Activated CD8-positive, alpha-beta memory T cell treated with anti-CD3 and anti-CD28 coated beads, Interleukin-2, amount 10 ng/mL, durations not matched to agents 7 days and 5 days (primary cell): ENCODE measurements around the gene CUX1. TPM values are rescaled to one million over a fixed set of nuclear protein-coding genes. Genes with fewer than 3 reads are reported as not detected.

Experiments used
- ATAC-seq: fragments of 150-1000 bp; cut with Tn5 transposase; one replicate; pipeline ENCODE4 v1.10.0; 2021; ENCODE audit warnings: moderate library complexity
- CTCF ChIA-PET: fragments of 350-600 bp; sonication (Branson Sonifier 250); formaldehyde crosslinking; loops from one replicate; lab custom pipeline; 2021; ENCODE audit warnings: antibody characterized with exemption; lab: Charles Lee
- DNase-seq: peaks from one replicate; pipeline ENCODE4 v3.0.0-alpha.2; 2020
- H3K27ac Mint-ChIP-seq: one replicate; pipeline ENCODE4 v1.8.0; 2021; ENCODE audit warnings: mild to moderate bottlenecking, mixed read lengths
- H3K27me3 Mint-ChIP-seq: one replicate; pipeline ENCODE4 v1.8.0; 2021; ENCODE audit warnings: mixed read lengths
- H3K36me3 Mint-ChIP-seq: one replicate; pipeline ENCODE4 v1.8.0; 2021; ENCODE audit warnings: mild to moderate bottlenecking, mixed read lengths
- H3K4me1 Mint-ChIP-seq: one replicate; pipeline ENCODE4 v1.8.0; 2021; ENCODE audit warnings: mixed read lengths
- H3K4me3 Mint-ChIP-seq: one replicate; pipeline ENCODE4 v1.8.0; 2021; ENCODE audit warnings: mild to moderate bottlenecking, moderate library complexity, mixed read lengths
- H3K9me3 Mint-ChIP-seq: one replicate; pipeline ENCODE4 v1.8.0; 2022; ENCODE audit warnings: low read depth, mixed read lengths
- total RNA-seq, 2 experiments: library from RNA; stranded (reverse); gene quantifications; one replicate each; pipeline ENCODE4 v1.2.3, GENCODE V29; 2021

Gene CUX1
- total RNA-seq, 2 experiments from 2014 or later, result 24.0 to 28.7 TPM

DNA sequence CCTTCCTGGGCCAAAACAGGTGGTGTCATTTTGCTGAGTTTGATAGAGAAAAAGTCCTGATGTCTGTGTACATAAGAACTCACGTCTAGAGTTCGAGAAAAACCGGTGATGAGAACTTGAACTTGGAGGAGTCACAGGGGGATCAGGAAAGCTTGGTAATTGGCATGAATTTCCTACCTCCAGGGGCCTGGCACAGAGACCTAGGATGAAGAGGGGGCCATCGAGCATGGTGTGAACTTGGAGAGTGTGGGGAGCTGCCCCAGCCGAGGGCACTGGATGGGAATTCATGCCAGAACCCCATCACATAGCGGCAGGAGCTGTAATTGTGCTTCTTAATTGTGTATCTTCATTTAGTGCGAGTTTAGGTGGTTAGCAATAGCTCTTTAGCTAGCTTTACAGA is 82.2 kb downstream of the CUX1 start:
- H3K36me3 Mint-ChIP-seq, result no peaks in the 10 kb centered on the region
- no peaks in the 10 kb centered on the region for H3K27me3 Mint-ChIP-seq
- DNase-seq, result no peak
- CTCF ChIA-PET, result no interaction called here
- H3K27ac Mint-ChIP-seq, result no peak overlapping the region
- no peak for ATAC-seq
- H3K4me1 Mint-ChIP-seq, result peaks cover 1% of the 10 kb centered on the region
- H3K9me3 Mint-ChIP-seq, result no peaks in the 10 kb centered on the region
- no peak overlapping the region for H3K4me3 Mint-ChIP-seq

GRCh38 chr7:101900103-101900502 is 82.7 kb downstream of the CUX1 start:
- no peaks in the 10 kb centered on the region for H3K9me3 Mint-ChIP-seq
- H3K4me3 Mint-ChIP-seq, result no peak overlapping the region
- H3K4me1 Mint-ChIP-seq, result peaks cover 1% of the 10 kb centered on the region
- no peaks in the 10 kb centered on the region for H3K36me3 Mint-ChIP-seq
- DNase-seq, result no peak
- CTCF ChIA-PET, result no interaction called here
- ATAC-seq, result no peak
- H3K27me3 Mint-ChIP-seq, result no peaks in the 10 kb centered on the region
- no peak overlapping the region for H3K27ac Mint-ChIP-seq

DNA sequence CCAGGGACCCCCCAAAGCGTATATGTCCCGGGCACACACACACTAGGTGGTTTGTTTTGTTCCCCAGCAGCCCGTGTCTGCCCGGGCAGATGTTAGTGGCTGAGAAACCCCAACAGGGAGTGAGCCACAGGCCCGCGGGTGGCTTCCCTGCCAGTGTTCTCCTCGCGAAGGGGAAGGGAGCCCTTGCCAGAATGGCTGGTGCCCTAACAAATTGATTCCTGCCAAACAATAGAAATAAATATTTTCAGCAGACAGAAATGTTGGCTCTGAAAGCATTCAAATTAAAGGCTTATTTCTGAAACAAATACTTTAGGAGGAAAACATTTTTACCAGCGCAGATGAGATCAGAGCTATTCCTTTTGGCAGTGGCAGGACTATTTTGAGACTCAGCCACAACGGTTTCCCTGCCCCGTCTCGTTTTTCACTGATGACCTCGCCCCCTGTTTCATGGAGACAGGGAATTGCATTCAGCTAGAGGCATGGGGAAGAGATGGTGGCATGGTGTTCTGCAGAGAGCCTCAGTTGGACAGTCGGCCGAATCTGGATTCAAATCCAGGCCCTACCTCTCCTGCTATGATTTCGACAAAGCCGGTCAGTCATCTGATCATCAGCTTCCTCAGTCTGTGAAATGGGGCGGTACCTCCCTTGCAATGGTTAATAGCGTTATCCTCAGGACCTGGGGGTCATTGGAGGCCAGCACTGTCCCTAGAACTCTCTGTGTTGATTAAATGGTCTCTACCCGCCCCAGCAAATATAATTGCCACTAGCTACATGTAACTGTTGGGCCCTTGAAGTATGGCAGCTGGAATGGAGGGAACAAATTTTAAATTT is 84.5 kb downstream of the CUX1 start:
- Mint-ChIP-seq H3K4me3 (no peak overlapping the region), H3K9me3 (no peaks in the 10 kb centered on the region), H3K4me1 (peaks cover 1% of the 10 kb centered on the region), H3K36me3 (no peaks in the 10 kb centered on the region), H3K27me3 (no peaks in the 10 kb centered on the region), H3K27ac (no peak overlapping the region)
- CTCF ChIA-PET, result no interaction called here
- DNase-seq (no peak), ATAC-seq (no peak)

- ATAC-seq, result no peak
Measured at GRCh38 chr7:101902680-101903514, 85.5 kb downstream of the CUX1 start.

GRCh38 chr7:101903515-101903868 is 86.1 kb downstream of the CUX1 start:
- Mint-ChIP-seq H3K4me3 (no peak overlapping the region), H3K27ac (no peak overlapping the region), H3K36me3 (no peaks in the 10 kb centered on the region), H3K9me3 (no peaks in the 10 kb centered on the region), H3K4me1 (peaks cover 1% of the 10 kb centered on the region), H3K27me3 (no peaks in the 10 kb centered on the region)
- ATAC-seq (no peak), DNase-seq (no peak)
- CTCF ChIA-PET, result no interaction called here

More at GRCh38 chr7:101902680-101903514, 85.5 kb downstream of the CUX1 start:
- DNase-seq, result no peak
- no peaks in the 10 kb centered on the region for H3K9me3 Mint-ChIP-seq
- CTCF ChIA-PET, result no interaction called here
- no peaks in the 10 kb centered on the region for H3K36me3 Mint-ChIP-seq
- no peak overlapping the region for H3K27ac Mint-ChIP-seq
- no peaks in the 10 kb centered on the region for H3K27me3 Mint-ChIP-seq
- H3K4me1 Mint-ChIP-seq, result peaks cover 1% of the 10 kb centered on the region
- no peak overlapping the region for H3K4me3 Mint-ChIP-seq

GRCh38 chr7:101904019-101904418 is 86.6 kb downstream of the CUX1 start:
- H3K36me3 Mint-ChIP-seq, result no peaks in the 10 kb centered on the region
- H3K9me3 Mint-ChIP-seq, result no peaks in the 10 kb centered on the region
- DNase-seq, result no peak
- H3K4me3 Mint-ChIP-seq, result no peak overlapping the region
- H3K27ac Mint-ChIP-seq, result no peak overlapping the region
- CTCF ChIA-PET, result no interaction called here
- no peaks in the 10 kb centered on the region for H3K27me3 Mint-ChIP-seq
- H3K4me1 Mint-ChIP-seq, result peaks cover 1% of the 10 kb centered on the region
- ATAC-seq, result no peak

DNA sequence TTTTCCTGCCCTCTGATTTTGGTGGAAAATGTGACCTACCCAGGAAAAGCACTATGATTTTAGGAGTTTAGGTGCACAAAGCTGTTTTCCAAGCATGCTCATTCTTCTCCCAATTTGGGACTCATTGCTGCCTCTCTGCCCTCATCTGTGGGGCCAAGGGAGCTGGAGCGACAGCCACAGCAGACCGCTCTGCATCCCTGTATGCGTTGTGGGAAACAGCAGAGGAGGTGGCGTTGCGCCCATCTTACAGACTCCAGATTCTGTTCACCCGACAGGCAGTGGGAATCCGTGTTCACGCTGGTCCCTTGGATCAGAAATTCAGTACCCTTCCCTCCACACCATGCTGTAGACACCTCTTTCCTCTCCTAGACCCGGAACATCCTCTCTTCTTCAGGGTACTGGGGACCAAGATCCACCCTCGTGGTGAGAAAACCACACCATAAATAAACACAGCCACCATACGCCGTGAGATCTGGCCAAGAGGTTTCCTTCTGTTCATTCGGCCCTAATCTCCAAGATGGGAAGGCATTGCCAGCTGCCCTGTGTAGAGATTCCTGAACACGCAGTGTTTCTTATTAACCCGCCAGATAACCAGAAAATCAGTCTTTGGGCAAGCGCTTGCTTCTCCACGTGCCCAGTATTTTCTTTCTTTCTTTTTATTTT is 87.9 kb downstream of the CUX1 start:
- ATAC-seq, result no peak
- Mint-ChIP-seq H3K27me3 (no peaks in the 10 kb centered on the region), H3K4me1 (no peaks in the 10 kb centered on the region), H3K4me3 (no peak overlapping the region), H3K27ac (no peak overlapping the region), H3K36me3 (no peaks in the 10 kb centered on the region), H3K9me3 (no peaks in the 10 kb centered on the region)
- CTCF ChIA-PET, result no interaction called here
- no peak for DNase-seq

DNA sequence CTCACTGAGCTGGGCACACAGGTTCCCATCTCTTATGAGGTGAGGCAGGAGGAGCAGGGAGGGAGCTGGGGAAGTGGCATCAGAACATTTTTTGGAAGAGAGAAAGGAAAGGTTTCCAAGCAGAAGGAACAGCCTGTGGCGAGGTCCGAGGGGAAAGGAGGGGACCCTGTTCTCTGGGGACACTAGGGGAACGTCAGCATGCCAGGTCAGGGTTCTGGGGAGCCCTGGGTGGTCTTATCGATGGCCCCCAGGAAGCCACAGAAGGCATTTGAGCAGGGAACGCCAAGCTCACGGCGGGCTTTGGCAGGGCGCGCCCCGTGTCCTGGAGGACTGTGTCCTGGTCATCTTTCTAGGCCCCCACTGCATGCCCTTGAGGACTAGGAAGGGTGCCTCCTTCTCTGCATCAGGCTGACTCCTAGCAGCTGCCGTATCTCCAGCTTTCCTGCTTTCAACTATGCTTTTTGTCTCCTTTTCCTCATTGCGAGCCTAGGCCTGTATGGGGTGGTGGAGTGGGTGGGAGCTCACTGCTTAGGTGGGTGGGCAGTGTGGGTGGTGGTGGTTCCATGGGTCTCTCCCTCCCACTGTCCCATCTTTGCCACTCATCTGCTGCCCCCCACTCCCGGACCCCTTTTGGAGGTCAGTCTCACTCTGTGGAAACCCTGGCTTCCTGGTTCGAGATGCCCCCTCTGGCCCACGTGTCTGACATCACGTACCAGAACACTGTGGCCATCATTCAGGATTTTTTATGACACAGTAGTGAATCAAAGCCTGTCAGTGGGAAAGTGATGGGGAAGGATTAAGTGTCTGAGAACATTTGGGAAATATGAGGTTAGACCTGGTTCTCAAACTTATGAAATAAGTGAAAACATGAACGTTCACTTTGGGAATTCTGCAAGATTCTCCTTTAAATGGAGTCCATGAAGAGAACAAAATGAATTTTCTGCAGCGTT is 89.1 kb downstream of the CUX1 start:
- Mint-ChIP-seq H3K9me3 (no peaks in the 10 kb centered on the region), H3K27me3 (no peaks in the 10 kb centered on the region), H3K4me3 (no peak overlapping the region), H3K4me1 (no peaks in the 10 kb centered on the region), H3K36me3 (no peaks in the 10 kb centered on the region), H3K27ac (no peak overlapping the region)
- DNase-seq (no peak), ATAC-seq (no peak)
- CTCF ChIA-PET, result no interaction called here

DNA sequence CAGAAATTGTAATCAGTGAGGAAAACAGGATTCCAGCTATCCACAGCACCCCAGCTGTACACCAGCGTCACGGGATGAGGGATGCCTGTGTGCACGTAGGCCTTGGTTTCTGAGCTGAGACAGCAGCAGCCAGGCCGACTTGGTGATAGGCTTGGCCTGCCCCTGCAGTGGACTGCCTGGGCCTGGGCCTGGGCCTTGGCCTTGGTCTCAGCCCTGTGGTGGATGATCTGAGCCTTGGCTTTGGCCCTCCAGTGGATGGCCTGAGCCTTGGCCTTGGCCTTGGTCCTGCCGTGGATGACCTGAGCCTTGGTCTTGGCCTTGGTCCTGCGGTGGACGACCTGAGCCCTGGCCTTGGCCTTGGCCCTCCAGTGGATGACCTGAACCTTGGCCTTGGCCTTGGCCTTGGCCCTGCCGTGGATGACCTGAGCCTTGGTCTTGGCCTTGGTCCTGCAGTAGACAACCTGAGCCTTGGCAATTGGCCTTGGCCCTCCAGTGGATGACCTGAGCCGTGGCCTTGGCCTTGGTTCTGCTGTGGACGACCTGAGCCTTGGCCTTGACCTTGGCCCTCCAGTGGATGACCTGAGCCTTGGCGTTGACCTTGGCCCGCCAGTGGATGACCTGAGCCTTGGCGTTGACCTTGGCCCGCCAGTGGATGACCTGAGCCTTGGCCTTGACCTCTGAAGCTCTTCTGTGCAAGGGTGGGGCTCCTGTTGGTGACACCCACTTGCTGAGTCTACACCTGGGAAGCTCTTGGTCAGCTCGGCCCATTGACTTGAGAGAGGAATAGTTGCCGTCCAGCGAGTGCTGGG is 93.8 kb downstream of the CUX1 start:
- Mint-ChIP-seq H3K9me3 (no peaks in the 10 kb centered on the region), H3K27ac (no peak overlapping the region), H3K27me3 (no peaks in the 10 kb centered on the region), H3K4me3 (no peak overlapping the region), H3K4me1 (no peaks in the 10 kb centered on the region), H3K36me3 (no peaks in the 10 kb centered on the region)
- ATAC-seq (no peak), DNase-seq (no peak)
- CTCF ChIA-PET, result interaction anchor here (0.6 kb wide), 1 partner anchor 49 kb away, joined by 3 read pairs; no protein-coding TSS in a partner anchor

- ATAC-seq, result no peak
- Mint-ChIP-seq H3K27ac (no peak overlapping the region), H3K36me3 (no peaks in the 10 kb centered on the region), H3K27me3 (no peaks in the 10 kb centered on the region), H3K9me3 (no peaks in the 10 kb centered on the region), H3K4me1 (no peaks in the 10 kb centered on the region), H3K4me3 (no peak overlapping the region)
- CTCF ChIA-PET, result no interaction called here
- DNase-seq, result no peak
Measured at GRCh38 chr7:101911800-101912715, 94.6 kb downstream of the CUX1 start.

DNA sequence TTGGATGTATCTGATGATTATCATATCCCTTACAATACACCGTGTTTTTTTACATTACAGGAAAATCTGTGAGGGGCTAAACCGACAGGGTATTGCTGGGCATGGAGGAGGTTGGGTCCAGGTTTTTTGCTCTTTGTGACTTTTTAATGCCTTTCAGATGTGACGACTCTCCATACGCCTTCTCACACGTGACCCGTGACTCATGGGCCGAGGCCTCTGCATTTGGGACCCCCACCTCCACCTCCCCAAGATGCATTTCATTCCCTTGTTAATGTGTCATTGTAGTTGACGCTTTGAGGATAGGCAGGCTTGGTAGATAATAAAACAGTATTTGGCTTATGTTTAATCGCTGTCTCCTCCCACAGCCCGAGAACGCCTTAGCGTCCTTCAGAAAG is 95.3 kb downstream of the CUX1 start:
- no peaks in the 10 kb centered on the region for H3K4me1 Mint-ChIP-seq
- H3K27ac Mint-ChIP-seq, result no peak overlapping the region
- no peaks in the 10 kb centered on the region for H3K9me3 Mint-ChIP-seq
- no peaks in the 10 kb centered on the region for H3K36me3 Mint-ChIP-seq
- DNase-seq, result no peak
- no peak for ATAC-seq
- CTCF ChIA-PET, result no interaction called here
- no peaks in the 10 kb centered on the region for H3K27me3 Mint-ChIP-seq
- H3K4me3 Mint-ChIP-seq, result no peak overlapping the region
